ENCODE data around the gene RPTOR. TPM values are rescaled to one million over a fixed set of nuclear protein-coding genes. Genes with fewer than 3 reads are reported as not detected.

The RPTOR gene
- total RNA-seq, 1 experiment from 2014 or later: 9.1 TPM

DNA sequence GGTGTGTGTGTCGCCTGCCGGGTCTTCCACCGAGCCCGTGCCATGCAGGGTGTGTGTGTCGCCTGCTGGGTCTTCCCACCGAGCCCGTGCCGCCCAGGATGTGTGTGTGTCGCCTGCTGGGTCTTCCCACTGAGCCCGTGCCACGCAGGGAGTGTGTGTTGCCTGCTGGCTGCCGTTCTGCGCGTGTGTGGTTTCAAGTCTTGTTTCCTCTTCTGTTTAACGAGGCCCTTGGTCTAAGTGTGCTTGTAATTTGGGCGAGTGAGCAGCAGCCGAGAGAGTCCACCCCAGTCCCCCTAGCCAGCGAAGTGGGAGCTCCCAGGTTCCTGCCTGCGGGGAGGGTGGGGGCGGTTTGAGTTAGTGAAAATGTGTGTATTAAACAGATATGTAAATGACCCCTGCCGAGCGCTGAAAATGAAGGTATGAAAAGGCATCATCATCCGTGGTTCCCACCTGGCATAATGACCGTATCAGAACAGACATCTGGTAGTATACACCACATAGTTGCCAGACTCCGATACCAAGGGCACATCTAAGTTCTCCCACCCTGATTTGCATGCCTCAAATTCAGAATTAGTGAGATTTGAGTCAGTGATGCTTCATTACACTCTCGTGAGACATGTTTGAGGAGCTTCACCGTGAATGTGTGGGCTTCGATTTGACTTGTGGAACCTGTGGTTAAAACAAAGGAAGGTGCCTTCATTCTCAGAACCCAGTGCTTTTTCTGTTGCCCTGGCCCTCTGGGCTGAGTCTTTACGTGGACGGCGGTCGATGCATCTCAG lies 332.5 kb downstream of the RPTOR start:
- DNase-seq (ENCODE audit: low read depth): no peak

DNA sequence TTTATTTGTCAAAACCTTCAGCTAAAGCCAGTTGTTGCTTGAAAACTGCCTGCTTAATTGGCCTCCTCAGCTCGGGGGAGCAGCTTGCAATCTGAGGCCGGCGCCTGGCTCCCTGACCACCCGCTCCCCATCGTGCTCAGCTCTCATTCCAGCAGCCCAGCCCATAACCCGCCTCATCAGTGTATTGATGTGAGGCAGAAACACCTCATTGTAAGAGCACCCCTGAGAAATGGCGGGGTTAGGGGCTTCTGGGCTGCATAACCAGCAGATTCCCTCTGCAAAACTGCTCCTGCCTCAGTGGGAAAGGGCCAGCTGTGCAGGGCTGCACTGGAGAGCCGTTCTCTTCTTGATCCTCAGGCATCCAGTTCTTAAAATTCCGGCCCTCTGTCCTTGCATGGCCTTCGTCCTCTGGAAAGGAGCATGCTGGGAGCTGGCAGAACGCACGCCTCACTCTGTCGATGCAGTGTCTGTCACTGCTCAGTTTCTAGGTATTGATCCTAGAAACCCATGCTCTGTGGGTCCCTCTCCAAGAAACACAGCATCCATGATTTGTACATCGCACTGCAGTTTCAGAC lies 333.2 kb downstream of the RPTOR start:
- no peak for DNase-seq (ENCODE audit: low read depth)

- no peak for DNase-seq (ENCODE audit: low read depth)
Observed at GRCh38 chr17:80878876-80879722, 334.5 kb downstream of the RPTOR start.

DNA sequence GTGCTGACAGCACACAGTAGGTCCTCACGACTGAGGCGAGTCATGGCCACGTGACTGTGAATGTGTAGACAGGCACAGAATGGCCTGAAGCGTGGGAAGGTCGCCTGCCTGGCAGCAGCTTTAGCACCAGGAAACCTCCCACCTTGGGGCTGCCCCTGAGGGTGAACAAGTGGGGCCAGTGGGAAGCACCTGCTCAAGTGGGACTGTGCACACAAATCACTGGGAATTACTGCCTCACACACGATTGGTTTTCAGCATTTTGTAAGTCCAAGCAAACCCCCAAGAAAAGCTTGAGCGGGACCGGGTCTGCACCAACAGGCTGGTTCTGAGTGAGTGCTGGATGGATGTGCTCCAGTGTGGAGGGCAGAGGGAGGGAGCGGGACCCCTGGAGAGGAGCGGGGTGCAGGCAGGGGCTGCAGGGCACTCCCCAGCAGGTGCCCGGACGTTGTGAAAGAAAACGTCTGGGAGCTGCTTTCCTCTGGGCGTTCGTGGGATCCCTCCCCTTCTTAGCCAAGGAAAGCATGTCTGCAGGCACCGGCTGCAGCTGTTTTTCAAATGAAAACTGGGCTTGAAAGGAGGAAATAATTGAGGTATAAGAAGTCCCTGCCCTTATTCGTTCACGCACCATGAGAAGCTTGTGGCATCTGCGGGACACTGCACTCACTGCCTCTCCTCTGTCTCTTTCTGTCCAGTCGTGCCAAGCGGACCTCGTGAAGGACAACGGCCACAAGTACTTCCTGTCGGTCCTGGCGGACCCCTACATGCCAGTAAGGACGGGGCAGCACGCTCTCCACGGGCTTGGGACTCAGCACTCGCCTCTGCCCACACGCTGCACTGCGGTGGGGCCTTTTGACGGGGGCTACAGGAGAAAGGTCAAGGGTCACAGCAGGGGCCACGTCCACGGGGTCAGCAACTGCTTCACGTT lies 335.3 kb downstream of the RPTOR start:
- DNase-seq (ENCODE audit: low read depth): no peak

DNA sequence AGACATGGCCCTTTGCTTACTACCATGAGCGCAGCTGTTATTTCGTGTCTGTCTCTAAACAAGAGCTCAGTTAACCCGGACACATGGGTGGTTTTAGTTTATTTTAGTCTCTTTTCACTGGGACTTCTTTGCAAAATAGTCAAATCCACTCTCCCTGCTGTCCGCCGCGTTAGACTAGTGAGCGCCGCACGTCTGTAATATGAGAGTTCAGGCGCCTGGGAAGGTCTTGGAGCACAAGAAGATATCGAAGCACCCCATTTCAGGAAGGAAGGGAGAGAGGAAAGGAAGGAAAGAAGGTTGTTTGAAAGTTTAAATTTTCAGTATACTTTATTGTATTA lies 336.0 kb downstream of the RPTOR start:
- DNase-seq (ENCODE audit: low read depth): no peak

- DNase-seq (ENCODE audit: low read depth): no peak
Observed at GRCh38 chr17:80881306-80881705, 336.7 kb downstream of the RPTOR start.

DNA sequence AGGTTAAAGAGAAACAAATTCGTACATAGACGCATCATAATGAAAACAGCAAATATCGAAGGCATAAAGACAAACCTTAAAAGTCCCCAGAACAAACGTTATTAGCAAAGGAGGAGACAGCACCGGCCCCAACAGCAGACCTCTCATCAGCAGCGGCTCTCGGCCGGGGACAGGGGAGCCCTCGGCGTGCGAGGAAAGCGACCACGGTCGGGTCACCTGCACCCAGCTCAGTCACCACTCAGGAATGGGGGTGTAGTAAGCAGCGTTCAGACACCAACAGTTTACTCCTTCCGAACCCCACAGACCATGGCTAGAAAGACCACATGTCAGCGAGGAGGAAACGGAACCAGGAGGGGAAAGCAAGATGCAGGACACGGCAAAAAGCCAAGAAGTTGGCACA lies 337.7 kb downstream of the RPTOR start:
- no peak for DNase-seq (ENCODE audit: low read depth)

DNA sequence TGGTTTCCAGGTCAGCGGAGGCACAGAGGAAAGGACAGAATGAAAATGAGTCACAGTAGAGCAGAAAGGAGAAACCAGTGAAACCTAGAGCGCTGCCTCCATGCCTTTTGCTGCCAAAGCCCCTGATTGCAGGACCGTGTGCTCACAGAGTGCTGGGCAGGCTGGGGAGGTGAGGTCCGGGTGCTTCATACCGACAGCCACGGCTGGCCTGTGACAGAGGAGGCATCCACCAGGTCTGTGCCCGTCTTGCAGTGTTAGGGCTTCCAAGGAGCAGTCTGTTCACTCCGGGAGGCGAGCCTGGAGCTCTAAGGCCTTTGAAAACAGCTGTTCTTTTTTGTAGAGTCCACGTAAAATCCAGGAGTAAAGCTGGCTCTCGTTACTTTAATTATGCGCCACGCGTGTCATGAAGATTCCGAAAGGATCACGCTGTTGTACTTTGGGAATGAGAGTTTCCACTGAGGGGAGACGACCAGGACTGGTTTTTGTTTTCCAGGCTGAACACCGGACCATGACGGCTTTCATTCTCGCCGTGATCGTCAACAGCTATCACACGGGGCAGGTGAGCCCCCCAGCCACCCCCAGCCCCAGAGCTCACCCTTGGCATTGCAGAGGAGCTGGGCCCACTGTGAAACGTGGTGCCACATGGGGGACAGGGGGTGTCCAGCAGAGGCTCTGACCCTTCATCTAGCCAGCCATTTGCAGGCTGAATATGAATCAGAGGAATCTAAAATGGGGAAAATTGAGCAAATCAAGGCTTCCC lies 338.5 kb downstream of the RPTOR start:
- no peak for DNase-seq (ENCODE audit: low read depth)

GRCh38 chr17:80883831-80884735 lies 339.4 kb downstream of the RPTOR start:
- DNase-seq (ENCODE audit: low read depth): no peak

GRCh38 chr17:80884811-80885210 lies 340.2 kb downstream of the RPTOR start:
- DNase-seq (ENCODE audit: low read depth): no peak

DNA sequence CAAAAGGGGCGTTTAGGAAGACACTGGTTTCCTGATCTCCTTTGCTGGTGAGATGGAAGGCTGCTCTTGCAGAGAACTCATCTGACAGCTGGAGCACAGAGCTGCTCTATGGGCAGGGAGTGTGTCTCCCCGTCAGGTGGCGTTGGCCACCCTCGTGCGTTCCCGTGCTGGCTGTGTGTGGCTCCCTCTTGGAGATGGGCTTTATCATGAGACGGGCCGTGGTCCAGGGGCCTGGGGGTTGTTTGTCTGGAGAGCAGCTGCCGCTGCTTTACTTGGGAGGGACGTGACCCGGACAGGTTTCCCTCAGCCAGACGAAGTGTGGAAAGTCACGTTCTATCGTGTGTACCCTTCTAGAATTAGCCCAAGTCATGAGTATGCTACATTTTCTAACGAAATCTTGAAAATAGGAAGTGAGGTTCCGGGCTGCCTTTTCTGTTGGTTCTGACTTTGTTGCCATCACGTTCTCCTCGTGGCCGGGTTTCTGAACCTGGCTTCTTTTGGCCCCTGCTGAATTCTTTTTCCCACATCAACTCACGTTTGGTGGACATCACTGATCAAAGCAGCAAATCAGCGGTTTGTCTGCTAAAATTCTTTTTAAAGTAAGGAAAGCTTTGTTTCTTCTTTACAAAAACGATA lies 341.4 kb downstream of the RPTOR start:
- no peak for DNase-seq (ENCODE audit: low read depth)

GRCh38 chr17:80886641-80887573 lies 342.3 kb downstream of the RPTOR start:
- DNase-seq (ENCODE audit: low read depth): no peak

DNA sequence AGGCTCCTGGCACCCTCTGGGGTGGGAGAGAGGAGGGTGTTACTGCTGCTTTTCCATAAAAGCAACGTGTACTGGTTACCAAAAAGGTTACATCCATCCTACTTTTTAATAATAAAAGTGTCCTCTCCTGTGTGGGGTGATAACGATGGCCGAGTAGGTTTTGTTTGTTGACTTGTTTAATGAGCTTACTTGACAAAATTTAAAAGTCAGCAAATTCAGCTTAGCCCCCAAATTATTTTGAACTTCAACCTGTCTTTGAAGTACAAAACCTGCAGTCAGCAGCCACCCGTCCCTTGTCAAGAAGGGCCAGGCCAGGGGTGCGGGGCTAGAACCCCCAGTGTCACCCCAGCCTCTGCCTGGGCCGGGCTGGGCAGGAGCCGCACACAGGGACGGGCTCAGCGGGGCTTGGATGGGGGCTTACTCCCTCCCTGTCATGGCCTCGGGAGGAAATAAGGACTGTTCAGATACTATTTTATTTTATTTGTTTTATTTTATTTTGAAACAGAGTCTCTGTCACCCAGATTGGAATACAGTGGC lies 343.1 kb downstream of the RPTOR start:
- no peak for DNase-seq (ENCODE audit: low read depth)

GRCh38 chr17:80888276-80889160 lies 343.9 kb downstream of the RPTOR start:
- DNase-seq (ENCODE audit: low read depth): no peak

DNA sequence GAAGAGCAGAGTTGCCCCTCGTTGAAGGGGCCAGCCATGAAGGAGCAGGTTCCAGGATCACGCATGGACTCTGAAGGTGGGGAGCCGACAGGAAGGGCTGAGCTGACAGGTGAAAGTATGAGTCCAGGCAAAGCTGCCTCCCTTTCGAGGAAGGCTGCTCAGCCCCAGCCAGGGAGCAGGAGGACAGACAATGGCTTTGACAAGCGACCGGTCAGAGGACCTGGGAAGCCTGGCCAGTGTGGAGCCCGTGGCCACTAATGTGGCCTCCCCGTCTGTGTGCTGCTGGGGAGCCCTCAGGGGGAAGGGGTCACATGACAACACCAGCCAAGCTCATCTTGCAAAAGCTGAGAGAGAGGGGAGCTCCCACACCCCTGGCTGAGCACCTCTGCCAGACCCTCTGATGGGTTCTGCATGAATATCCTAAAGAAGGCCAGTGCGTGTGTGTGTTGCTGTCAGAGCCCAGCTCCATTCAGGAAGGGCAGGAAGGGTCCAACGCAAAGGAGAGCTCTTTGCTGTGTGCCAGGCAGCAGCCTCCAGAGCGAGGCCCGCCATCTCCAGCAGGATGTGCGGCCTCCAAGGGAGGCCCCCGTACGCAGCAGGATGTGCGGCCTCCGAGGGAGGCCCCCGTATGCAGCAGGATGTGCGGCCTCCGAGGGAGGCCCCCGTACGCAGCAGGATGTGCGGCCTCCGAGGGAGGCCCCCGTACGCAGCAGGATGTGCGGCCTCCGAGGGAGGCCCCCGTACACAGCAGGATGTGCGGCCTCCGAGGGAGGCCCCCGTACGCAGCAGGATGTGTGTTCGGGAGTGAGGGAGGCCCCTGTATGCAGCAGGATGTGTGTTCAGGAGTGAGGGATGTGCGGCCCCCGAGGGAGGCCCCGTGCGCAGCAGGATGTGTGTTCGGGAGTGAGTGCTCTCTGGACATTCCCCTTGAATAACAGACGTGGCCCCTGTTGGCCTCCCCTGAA lies 344.9 kb downstream of the RPTOR start:
- DNase-seq (ENCODE audit: low read depth): no peak

All from Daoy (cell line).